Stimulated activated CD8-positive, alpha-beta memory T cell treated with anti-CD3 and anti-CD28 coated beads, Interleukin-15, amount 100 ng/mL, for 24 hours (primary cell): ENCODE data around the gene SDC3.

Experiments
- DNase-seq: peaks from one replicate; pipeline ENCODE4 v3.0.0-alpha.2; 2020; ENCODE audit warnings: low read depth

The SDC3 gene

GRCh38 chr1:30928171-30928570 lies 19.6 kb upstream of the SDC3 start:
- DNase-seq: no peak

DNA sequence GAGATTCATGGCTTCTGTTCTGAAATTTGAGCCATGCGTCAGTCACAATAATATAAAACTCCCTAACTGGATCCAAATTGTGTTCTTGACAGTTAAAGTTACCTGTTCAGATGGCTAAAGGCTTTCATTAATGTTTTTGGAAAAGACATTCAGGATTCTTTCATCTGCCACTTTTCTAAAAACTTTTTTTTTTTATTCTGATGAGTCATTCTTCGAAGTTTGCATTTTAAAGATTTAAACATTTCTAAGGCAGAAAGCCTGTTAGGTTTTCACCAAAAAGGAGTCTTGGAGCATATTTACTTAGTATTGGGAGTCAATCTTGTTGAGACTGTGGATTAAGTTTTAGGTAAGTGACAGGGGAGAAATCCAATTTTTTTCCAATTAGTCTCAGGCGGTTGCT lies 18.9 kb upstream of the SDC3 start:
- DNase-seq: no peak

DNA sequence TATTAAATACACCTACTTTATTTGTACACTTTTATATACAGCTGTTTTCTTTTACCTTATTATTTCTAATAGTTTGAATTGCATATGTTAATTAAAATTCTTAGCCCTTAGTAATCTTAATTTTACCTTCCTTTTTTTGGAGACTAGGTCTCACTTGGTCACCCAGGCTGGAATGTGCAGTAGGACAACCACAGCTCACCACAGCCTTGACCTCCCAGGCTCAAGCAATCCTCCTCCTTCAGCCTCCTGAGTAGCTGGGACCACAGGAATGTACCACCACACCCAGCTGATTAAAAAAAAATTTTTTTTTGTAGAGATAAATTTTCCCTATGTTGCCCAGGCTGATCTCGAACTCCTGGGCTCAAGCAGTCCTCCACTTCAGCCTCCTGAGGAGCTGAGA lies 15.0 kb upstream of the SDC3 start:
- no peak for DNase-seq

GRCh38 chr1:30920827-30921226 lies 12.3 kb upstream of the SDC3 start:
- no peak for DNase-seq

- no peak for DNase-seq
Measured at GRCh38 chr1:30919025-30919881, 10.7 kb upstream of the SDC3 start.

DNA sequence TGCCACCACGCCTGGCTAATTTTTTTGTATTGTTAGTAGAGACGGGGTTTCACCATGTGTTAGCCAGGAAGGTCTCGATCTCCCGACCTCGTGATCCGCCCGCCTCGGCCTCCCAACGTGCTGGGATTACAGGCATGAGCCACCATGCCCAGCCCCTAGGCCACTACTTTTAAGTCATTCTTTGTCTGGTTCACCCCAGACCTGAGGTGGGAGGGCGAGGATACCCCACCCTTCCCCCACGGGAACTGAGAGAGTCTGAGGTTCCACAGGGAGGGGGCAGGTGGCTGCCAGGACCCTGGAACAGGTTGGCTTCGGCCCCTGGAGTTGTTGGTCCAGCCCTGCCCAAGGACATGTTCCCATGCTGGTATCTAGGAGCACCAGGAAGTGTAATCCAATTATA lies 7.7 kb upstream of the SDC3 start:
- DNase-seq: no peak

- DNase-seq: no peak
Measured at GRCh38 chr1:30915491-30916230, 7.1 kb upstream of the SDC3 start.

- no peak for DNase-seq
Measured at GRCh38 chr1:30914931-30915330, 6.4 kb upstream of the SDC3 start.

- DNase-seq: no peak
Measured at GRCh38 chr1:30914587-30914922, 6.0 kb upstream of the SDC3 start.

- no peak for DNase-seq
Measured at GRCh38 chr1:30912913-30913652, 4.5 kb upstream of the SDC3 start.

DNA sequence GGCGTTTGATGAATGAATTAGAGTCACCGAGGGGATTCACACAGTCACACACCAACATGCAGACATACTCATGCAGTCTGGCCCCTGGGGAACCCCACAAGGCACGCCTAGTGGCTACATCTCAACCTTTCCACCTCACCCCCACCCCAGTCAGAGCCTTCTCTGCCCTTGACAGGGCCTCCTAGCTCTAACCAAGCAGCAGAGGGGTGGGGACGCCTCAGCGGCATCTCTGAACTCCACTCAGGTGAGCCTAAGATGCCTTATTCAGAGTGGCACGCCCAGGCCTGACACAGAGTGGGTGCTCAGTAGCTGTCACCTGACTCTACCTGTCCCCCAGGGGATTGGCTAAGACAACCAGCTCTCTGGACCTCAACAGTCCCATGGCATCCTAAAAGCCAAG lies 3.7 kb upstream of the SDC3 start:
- no peak for DNase-seq

- no peak for DNase-seq
Measured at GRCh38 chr1:30911059-30911954, 2.7 kb upstream of the SDC3 start.

DNA sequence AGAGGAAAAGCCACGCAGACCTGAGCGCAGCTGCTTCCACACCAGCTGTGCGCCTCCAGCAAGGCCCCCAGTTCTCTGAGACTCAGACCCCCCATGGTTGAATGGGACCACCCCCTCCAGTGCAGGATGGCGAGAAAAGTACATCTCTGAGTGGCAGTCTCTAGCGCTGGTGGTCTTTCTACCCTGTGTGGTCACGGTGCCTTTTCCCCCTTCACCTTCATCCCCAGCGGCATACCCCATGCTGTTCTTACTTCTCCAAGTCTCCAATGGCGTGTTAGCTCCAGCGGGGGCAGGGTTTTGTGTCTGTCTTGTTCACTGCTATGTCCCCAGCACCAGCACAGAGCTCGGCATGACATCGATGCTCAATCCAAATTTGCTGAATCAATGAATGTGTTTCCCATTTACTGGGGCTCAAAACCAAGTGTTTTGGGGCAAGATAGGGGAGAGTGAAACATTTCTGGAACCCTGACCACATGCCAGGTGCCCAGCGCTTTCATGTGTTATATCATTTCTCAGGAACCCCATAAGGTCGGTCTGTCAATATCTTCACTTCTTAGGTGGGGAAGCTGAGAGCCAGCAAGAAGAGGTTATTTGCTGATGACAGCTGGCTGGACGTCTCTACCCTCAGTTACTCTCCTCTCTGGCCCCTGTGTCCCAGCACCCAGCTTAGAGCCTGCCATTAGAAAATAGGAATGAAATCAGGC lies 959 bp upstream of the SDC3 start:
- no peak for DNase-seq

- no peak for DNase-seq
Measured at GRCh38 chr1:30908316-30908695, 252 bp downstream of the SDC3 start.

GRCh38 chr1:30907481-30908315 lies 860 bp downstream of the SDC3 start:
- no peak for DNase-seq

DNA sequence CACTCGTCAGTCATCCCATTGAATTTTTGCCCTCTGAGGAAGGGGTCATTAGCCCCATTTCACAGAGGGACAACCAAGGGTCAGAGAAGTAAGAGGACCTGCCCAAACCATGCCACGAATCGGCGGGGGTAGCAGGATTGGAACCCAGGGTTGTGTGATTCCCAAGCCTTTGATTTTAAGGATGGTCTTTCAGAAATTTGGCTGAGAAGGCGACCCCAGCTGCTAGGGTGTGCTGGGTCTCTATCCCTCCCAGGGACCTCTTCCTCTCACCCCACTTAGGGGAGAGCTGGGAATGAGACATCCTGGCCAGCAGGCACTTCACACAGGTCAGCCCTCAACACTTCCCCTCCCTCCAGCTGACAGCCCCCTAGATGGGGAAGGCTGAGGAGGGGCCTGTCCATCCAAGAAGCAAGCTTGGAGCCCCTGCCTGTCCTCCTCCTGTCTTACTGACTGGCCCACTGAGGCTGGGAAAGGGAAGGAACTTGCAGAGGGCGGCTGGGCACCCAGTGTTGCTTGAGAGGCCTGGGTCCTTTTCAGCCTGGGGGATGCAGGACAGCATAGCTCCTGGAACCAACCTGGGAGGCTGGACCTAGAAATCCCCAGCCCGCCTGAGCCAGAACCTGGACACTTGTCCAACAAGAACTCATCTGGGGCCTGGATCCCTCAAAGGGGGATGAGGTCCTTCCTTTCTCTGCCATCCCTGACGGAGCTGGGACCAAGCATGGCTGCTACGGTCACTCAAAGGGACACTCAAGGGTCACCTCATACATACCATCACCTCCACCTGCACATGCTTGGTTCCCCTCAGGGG lies 1.7 kb downstream of the SDC3 start:
- DNase-seq: no peak

GRCh38 chr1:30905916-30906620 lies 2.5 kb downstream of the SDC3 start:
- DNase-seq: no peak

DNA sequence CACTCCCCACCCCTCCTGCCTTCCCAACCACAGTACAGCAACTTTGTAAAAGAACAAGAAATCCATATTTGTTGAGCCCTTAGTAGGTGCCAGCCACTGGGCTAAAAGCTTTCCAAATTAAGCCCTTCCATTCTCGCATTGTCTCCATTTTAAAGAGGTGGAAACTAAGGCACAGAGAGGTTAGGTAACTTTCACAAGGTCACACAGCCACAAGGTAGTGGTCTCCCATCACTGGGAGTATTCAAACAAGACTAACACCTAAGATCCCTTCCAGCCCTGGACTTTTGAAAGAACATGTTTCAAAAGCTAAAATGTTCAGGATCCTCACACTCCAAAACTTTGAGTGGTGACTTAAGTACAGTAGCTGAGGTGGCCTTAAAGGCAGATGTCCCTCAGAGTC lies 3.2 kb downstream of the SDC3 start:
- DNase-seq: no peak

DNA sequence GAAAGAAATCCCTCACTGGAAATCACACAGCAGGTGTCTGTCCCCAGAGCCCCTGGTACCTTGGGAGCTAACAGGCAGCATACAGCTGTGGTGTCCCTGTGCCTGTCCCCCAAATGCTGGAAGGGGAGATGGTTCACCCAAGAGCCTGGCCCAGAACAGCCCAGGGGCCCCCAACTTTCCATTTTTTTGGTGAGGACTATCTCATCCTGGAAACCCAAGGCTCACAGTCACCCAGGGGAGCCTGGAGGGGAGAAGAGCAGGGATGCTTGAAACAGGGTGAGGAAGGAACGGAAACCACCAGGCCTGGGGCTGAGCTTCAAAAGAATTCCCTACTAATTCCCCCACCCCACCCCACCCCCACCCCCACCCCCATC lies 3.6 kb downstream of the SDC3 start:
- DNase-seq: no peak
